Measurements from ENCODE around the gene PACSIN3. TPM values are rescaled to one million over a fixed set of nuclear protein-coding genes. Genes with fewer than 3 reads are reported as not detected.

PACSIN3 gene
- total RNA-seq: 1 to 10 TPM in 1 of 2 experiments, under 1 TPM in 1; 0.64 to 2.2 TPM

- Mint-ChIP-seq H3K27ac (no peak within 1 kb of the TSS), H3K9me3 (ENCODE audit: low read depth) (no peaks in the 10 kb centered on the region), H3K36me3 (no peaks in the 10 kb centered on the region), H3K4me3 (peak within 1 kb of the TSS; percentile 62), H3K27me3 (peaks cover 47% of the 10 kb centered on the region), H3K4me1 (peaks cover 13% of the 10 kb centered on the region)
- peak; percentile 81 for ATAC-seq
- no peak for DNase-seq
- CTCF ChIA-PET: interaction anchor here (1.0 to 4.0 kb wide), 5 partner anchors 8 to 73 kb away, joined by 3 to 25 read pairs (median 11); partner anchors contain the start of genes ACP2, ARFGAP2 and DDB2
Observed at GRCh38 chr11:47186076-47186699, at the start of gene PACSIN3. Gene PACSIN3 (minus strand): TSS chr11:47186434. CDS start chr11:47182727, 3,707 bp downstream.

- Mint-ChIP-seq H3K27ac (peak overlapping the region; percentile 26), H3K4me1 (peaks cover 28% of the 10 kb centered on the region), H3K27me3 (no peaks in the 10 kb centered on the region), H3K36me3 (peaks cover 53% of the 10 kb centered on the region), H3K4me3 (no peak overlapping the region), H3K9me3 (ENCODE audit: low read depth) (no peaks in the 10 kb centered on the region)
- CTCF ChIA-PET: interaction anchor here (1.0 to 3.6 kb wide), 3 partner anchors 14 to 57 kb away, joined by 3 to 14 read pairs (median 8); partner anchors contain the start of genes ACP2 and ARFGAP2
- no peak for DNase-seq
- no peak for ATAC-seq
Observed at GRCh38 chr11:47235163-47235562, 48.9 kb upstream of the PACSIN3 start.

GRCh38 chr11:47234669-47235100 is 48.5 kb upstream of the PACSIN3 start:
- CTCF ChIA-PET: interaction anchor here (1.0 to 3.6 kb wide), 3 partner anchors 14 to 57 kb away, joined by 3 to 14 read pairs (median 8); partner anchors contain the start of genes ACP2 and ARFGAP2
- no peaks in the 10 kb centered on the region for H3K9me3 Mint-ChIP-seq (ENCODE audit: low read depth)
- peak; percentile 37 for ATAC-seq
- no peaks in the 10 kb centered on the region for H3K27me3 Mint-ChIP-seq
- H3K36me3 Mint-ChIP-seq: peaks cover 48% of the 10 kb centered on the region
- no peak overlapping the region for H3K4me3 Mint-ChIP-seq
- H3K4me1 Mint-ChIP-seq: peaks cover 28% of the 10 kb centered on the region
- no peak for DNase-seq
- H3K27ac Mint-ChIP-seq: peak overlapping the region; percentile 26

GRCh38 chr11:47233989-47234668 is 47.9 kb upstream of the PACSIN3 start:
- Mint-ChIP-seq H3K27ac (peak overlapping the region; percentile 26), H3K9me3 (ENCODE audit: low read depth) (no peaks in the 10 kb centered on the region), H3K4me3 (no peak overlapping the region), H3K4me1 (peaks cover 30% of the 10 kb centered on the region), H3K36me3 (peaks cover 47% of the 10 kb centered on the region), H3K27me3 (no peaks in the 10 kb centered on the region)
- ATAC-seq: peak; percentile 28
- CTCF ChIA-PET: interaction anchor here (0.6 to 3.6 kb wide), 7 partner anchors 8 to 56 kb away, joined by 3 to 14 read pairs (median 4); partner anchors contain the start of genes ACP2 and ARFGAP2
- no peak for DNase-seq

- DNase-seq (no peak), ATAC-seq (no peak)
- Mint-ChIP-seq H3K4me1 (peaks cover 33% of the 10 kb centered on the region), H3K36me3 (peaks cover 51% of the 10 kb centered on the region), H3K27me3 (no peaks in the 10 kb centered on the region), H3K4me3 (no peak overlapping the region), H3K9me3 (ENCODE audit: low read depth) (no peaks in the 10 kb centered on the region), H3K27ac (no peak overlapping the region)
- CTCF ChIA-PET: interaction anchor here (0.8 to 3.6 kb wide), 4 partner anchors 9 to 55 kb away, joined by 4 to 14 read pairs (median 7); partner anchors contain the start of genes ACP2 and ARFGAP2
Observed at GRCh38 chr11:47233051-47233450, 46.8 kb upstream of the PACSIN3 start.

GRCh38 chr11:47229161-47229560 is 42.9 kb upstream of the PACSIN3 start:
- H3K4me1 Mint-ChIP-seq: peaks cover 38% of the 10 kb centered on the region
- H3K36me3 Mint-ChIP-seq: peaks cover 54% of the 10 kb centered on the region
- DNase-seq: no peak

GRCh38 chr11:47225552-47226400 is 39.5 kb upstream of the PACSIN3 start:
- H3K4me3 Mint-ChIP-seq: peak overlapping the region; percentile 61
- peak overlapping the region; percentile 89 for H3K27ac Mint-ChIP-seq
- H3K36me3 Mint-ChIP-seq: peaks cover 62% of the 10 kb centered on the region
- H3K9me3 Mint-ChIP-seq (ENCODE audit: low read depth): no peaks in the 10 kb centered on the region
- peak; percentile 94 for ATAC-seq
- H3K27me3 Mint-ChIP-seq: no peaks in the 10 kb centered on the region
- peaks cover 35% of the 10 kb centered on the region for H3K4me1 Mint-ChIP-seq
- peak; percentile 70 for DNase-seq
- CTCF ChIA-PET: interaction anchor here (2.1 kb wide), 1 partner anchor 34 kb away, joined by 5 read pairs; no protein-coding TSS in a partner anchor

More at GRCh38 chr11:47229161-47229560, 42.9 kb upstream of the PACSIN3 start:
- Mint-ChIP-seq H3K9me3 (ENCODE audit: low read depth) (no peaks in the 10 kb centered on the region), H3K27ac (no peak overlapping the region), H3K27me3 (no peaks in the 10 kb centered on the region), H3K4me3 (no peak overlapping the region)
- no peak for ATAC-seq
- CTCF ChIA-PET: interaction anchor here (1.4 to 1.9 kb wide), 2 partner anchors 30 to 34 kb away, joined by 3 to 4 read pairs; no protein-coding TSS in a partner anchor

- ATAC-seq (no peak), DNase-seq (no peak)
- H3K36me3 Mint-ChIP-seq: peaks cover 66% of the 10 kb centered on the region
- peak overlapping the region; percentile 46 for H3K27ac Mint-ChIP-seq
- CTCF ChIA-PET: no interaction called here
- H3K9me3 Mint-ChIP-seq (ENCODE audit: low read depth): no peaks in the 10 kb centered on the region
- H3K27me3 Mint-ChIP-seq: no peaks in the 10 kb centered on the region
- no peak overlapping the region for H3K4me3 Mint-ChIP-seq
- peaks cover 50% of the 10 kb centered on the region for H3K4me1 Mint-ChIP-seq
Observed at GRCh38 chr11:47222696-47223095, 36.5 kb upstream of the PACSIN3 start.

- Mint-ChIP-seq H3K27ac (peak overlapping the region; percentile 51), H3K4me3 (no peak overlapping the region), H3K9me3 (ENCODE audit: low read depth) (no peaks in the 10 kb centered on the region), H3K36me3 (peaks cover 66% of the 10 kb centered on the region), H3K27me3 (no peaks in the 10 kb centered on the region), H3K4me1 (peaks cover 54% of the 10 kb centered on the region)
- DNase-seq (no peak), ATAC-seq (no peak)
- CTCF ChIA-PET: interaction anchor here (1.0 to 1.7 kb wide), 4 partner anchors 14 to 89 kb away, joined by 3 to 7 read pairs (median 4); no protein-coding TSS in a partner anchor
Observed at GRCh38 chr11:47220401-47220821, 34.2 kb upstream of the PACSIN3 start.

- CTCF ChIA-PET: interaction anchor here (1.0 to 4.3 kb wide), 6 partner anchors 29 to 296 kb away, joined by 3 to 58 read pairs (median 11); partner anchors contain the start of genes ACP2, ARFGAP2, NR1H3 and PACSIN3
- H3K4me3 Mint-ChIP-seq: peak overlapping the region; percentile 97
- peak overlapping the region; percentile 99 for H3K27ac Mint-ChIP-seq
- peaks cover 47% of the 10 kb centered on the region for H3K4me1 Mint-ChIP-seq
- no peaks in the 10 kb centered on the region for H3K27me3 Mint-ChIP-seq
- ATAC-seq (peak; percentile 35), DNase-seq (peak; percentile 81)
- H3K9me3 Mint-ChIP-seq (ENCODE audit: low read depth): no peaks in the 10 kb centered on the region
- peaks cover 48% of the 10 kb centered on the region for H3K36me3 Mint-ChIP-seq
Observed at GRCh38 chr11:47216121-47216798, 30.0 kb upstream of the PACSIN3 start.

GRCh38 chr11:47215366-47215910 is 29.2 kb upstream of the PACSIN3 start:
- DNase-seq: no peak
- H3K4me1 Mint-ChIP-seq: peaks cover 44% of the 10 kb centered on the region
- no peaks in the 10 kb centered on the region for H3K9me3 Mint-ChIP-seq (ENCODE audit: low read depth)
- ATAC-seq: no peak
- H3K27me3 Mint-ChIP-seq: no peaks in the 10 kb centered on the region
- CTCF ChIA-PET: interaction anchor here (1.1 to 4.3 kb wide), 10 partner anchors 8 to 295 kb away, joined by 3 to 58 read pairs (median 8); partner anchors contain the start of genes ACP2, ARFGAP2, NR1H3 and PACSIN3
- peaks cover 44% of the 10 kb centered on the region for H3K36me3 Mint-ChIP-seq
- H3K4me3 Mint-ChIP-seq: peak overlapping the region; percentile 97
- H3K27ac Mint-ChIP-seq: peak overlapping the region; percentile 99
